IPS-18c (cell line): ENCODE results near the gene UBTD2.

Experiments used
- H3K4me3 ChIP-seq: 2 replicates; pipeline ENCODE4 v1.7.0; 2013; ENCODE audit warnings: low read depth, mild to moderate bottlenecking, low read length, moderate library complexity; ENCODE audit not compliant: insufficient read depth
- H3K9me3 ChIP-seq: one replicate; pipeline ENCODE4 v1.6.1; 2013; ENCODE audit warnings: mild to moderate bottlenecking, low read length, moderate library complexity; ENCODE audit not compliant: control insufficient read depth, insufficient read depth

Gene UBTD2

GRCh38 chr5:172169216-172169615 lies 114.3 kb downstream of the UBTD2 start:
- H3K9me3 ChIP-seq: no peaks in the 10 kb centered on the region
- no peak overlapping the region for H3K4me3 ChIP-seq

DNA sequence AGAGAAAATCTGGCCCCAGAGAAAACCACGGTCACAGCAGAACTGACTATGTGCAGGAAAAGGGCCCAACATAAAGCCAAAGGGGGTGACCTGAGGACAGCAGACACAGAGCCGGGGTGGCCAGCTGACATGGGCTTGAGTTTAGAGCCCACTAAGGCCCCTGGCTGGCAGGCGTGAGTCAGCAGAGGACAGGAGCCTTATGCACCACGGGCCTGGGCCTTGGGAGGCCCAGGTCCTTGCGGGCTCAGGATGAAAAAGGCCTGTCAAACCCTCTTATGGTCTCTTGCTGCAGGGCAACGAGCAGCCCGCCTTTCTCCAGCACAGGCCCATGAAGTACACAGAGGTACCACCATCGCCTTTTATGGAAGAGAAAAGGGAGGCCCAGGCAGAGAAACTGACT lies 115.3 kb downstream of the UBTD2 start:
- Histone ChIP-seq H3K4me3 (no peak overlapping the region), H3K9me3 (no peaks in the 10 kb centered on the region)

DNA sequence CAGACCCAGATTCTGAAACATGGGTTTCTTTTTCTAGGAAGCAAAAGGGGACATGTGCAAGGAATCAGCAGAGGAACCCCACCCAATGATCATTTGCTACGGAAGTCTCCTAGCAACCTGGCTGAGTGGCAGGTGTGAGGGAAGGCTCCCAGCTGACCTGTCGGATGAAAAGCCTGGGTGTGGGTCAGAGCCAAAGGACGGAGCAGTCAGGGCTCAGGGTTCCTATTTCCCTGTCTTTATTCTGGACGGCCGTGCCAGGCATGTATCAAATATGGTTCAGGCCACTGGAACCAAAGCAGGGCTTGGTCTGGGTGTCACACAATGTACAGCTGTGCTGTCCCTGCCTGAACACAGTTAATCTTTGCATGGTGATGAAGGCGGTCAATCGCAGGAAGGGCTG lies 115.7 kb downstream of the UBTD2 start:
- H3K4me3 ChIP-seq: no peak overlapping the region
- H3K9me3 ChIP-seq: no peaks in the 10 kb centered on the region

- H3K9me3 ChIP-seq: no peaks in the 10 kb centered on the region
- H3K4me3 ChIP-seq: no peak overlapping the region
These were observed 117.3 kb downstream of the UBTD2 start for GRCh38 chr5:172166030-172166826.

- Histone ChIP-seq H3K4me3 (no peak overlapping the region), H3K9me3 (no peaks in the 10 kb centered on the region)
These were observed 118.1 kb downstream of the UBTD2 start for GRCh38 chr5:172165465-172165864.

DNA sequence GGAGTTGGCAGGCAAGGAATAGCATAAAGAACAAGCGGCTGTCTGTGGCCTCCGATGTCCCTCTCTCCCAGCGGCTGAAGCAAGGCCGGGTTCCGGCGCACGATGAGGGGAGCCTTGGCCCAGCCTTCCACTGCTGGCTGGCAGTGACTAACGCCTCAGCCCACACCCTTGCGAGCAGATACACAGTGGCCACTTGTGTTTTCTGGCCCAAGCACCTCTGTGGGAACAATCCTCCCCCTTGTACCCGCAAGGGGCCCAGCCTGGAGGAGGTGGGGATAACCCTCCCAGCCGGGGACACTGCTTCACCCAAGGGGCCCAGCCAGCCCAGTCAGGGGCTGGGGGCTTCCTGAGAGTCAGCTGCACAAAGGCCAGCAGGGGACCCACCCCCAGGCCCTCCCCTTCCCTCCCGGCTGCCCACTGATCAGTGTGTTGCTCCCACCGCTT lies 118.8 kb downstream of the UBTD2 start:
- H3K9me3 ChIP-seq: no peaks in the 10 kb centered on the region

GRCh38 chr5:172163346-172163745 lies 120.2 kb downstream of the UBTD2 start:
- H3K4me3 ChIP-seq: no peak overlapping the region

More for the DNA sequence above, 118.8 kb downstream of the UBTD2 start:
- no peak overlapping the region for H3K4me3 ChIP-seq

GRCh38 chr5:172162987-172163343 lies 120.6 kb downstream of the UBTD2 start:
- H3K9me3 ChIP-seq: no peaks in the 10 kb centered on the region
- no peak overlapping the region for H3K4me3 ChIP-seq

More at GRCh38 chr5:172163346-172163745, 120.2 kb downstream of the UBTD2 start:
- H3K9me3 ChIP-seq: no peaks in the 10 kb centered on the region

DNA sequence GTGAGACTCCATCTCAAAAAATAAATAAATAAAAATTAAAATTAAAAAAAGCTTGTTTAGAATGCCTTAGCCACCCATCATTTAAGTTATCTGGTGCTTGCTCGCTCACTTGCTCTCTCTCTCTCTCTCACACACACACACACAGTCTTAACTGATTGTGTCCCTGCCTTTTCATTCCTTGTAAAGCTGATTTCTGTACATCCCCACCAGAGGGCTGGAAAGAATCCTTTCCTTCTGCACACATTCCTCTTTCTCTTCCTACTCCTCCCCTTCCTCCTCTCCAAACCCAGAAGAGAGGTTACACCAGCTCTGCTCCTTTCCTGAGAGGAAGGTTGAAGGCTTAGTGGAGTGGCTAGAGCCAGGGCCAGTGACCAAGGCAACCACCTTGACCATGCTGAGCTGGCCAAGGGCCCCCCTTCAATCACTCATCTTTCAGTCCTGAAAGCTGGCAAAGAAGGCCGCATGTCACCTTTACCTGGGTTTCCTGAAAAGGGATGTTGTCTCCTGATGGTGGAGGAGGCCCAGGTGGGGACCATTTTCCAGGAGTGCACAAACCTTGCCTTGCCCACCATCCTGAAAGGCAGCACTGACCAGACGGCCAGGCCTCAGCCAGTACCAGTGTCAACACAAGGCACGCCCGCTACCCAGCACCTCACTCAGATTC lies 121.1 kb downstream of the UBTD2 start:
- no peaks in the 10 kb centered on the region for H3K9me3 ChIP-seq
- H3K4me3 ChIP-seq: no peak overlapping the region

- H3K9me3 ChIP-seq: no peaks in the 10 kb centered on the region
These were observed 123.1 kb downstream of the UBTD2 start for GRCh38 chr5:172160506-172160905.

More at GRCh38 chr5:172160506-172160905, 123.1 kb downstream of the UBTD2 start:
- no peak overlapping the region for H3K4me3 ChIP-seq
